HEK293T (cell line): Measurements from ENCODE around the gene TTC23L.

Experiments
- CTCF ChIA-PET: fragments of 350-600 bp; formaldehyde crosslinking; extraction: SDS; loops from one replicate; lab custom pipeline; 2021; ENCODE audit warnings: antibody characterized with exemption, inconsistent platforms; lab: Yijun Ruan, JAX
- POLR2A ChIA-PET: fragments of 350-600 bp; formaldehyde crosslinking; extraction: SDS; loops from one replicate; lab custom pipeline; 2020; ENCODE audit warnings: antibody characterized with exemption, inconsistent platforms; lab: Yijun Ruan, JAX
- DNase-seq: peaks from one replicate; pipeline ENCODE4 v3.0.0; 2012; ENCODE audit warnings: mixed read lengths; ENCODE audit errors: extremely low spot score
- ARNT ChIP-seq: fragments of 450-650 bp; IDR thresholded peaks from 2 replicates; pipeline ENCODE4 v1.6.1; 2017; ENCODE audit warnings: mild to moderate bottlenecking
- BHLHE40 ChIP-seq: fragments of 450-650 bp; IDR thresholded peaks from 2 replicates; pipeline ENCODE4 v1.6.1; 2016; ENCODE audit warnings: mild to moderate bottlenecking, moderate library complexity, borderline replicate concordance
- CTBP1 ChIP-seq: fragments of 450-650 bp; IDR thresholded peaks from 2 replicates; pipeline ENCODE4 v1.6.1; 2016; ENCODE audit warnings: borderline replicate concordance
- ELF4 ChIP-seq: fragments of 450-650 bp; IDR thresholded peaks from 2 replicates; pipeline ENCODE4 v1.6.1; 2017; ENCODE audit warnings: antibody characterized with exemption
- FOXA1 ChIP-seq: fragments of 450-650 bp; IDR thresholded peaks from 2 replicates; pipeline ENCODE4 v1.6.1; 2016; ENCODE audit warnings: mild to moderate bottlenecking
- FOXK2 ChIP-seq: fragments of 450-650 bp; IDR thresholded peaks from 2 replicates; pipeline ENCODE4 v1.6.1; 2016; ENCODE audit warnings: mild to moderate bottlenecking
- FOXM1 ChIP-seq: fragments of 450-650 bp; IDR thresholded peaks from 2 replicates; pipeline ENCODE4 v1.6.1; 2017; ENCODE audit warnings: mild to moderate bottlenecking, borderline replicate concordance
- HDGF ChIP-seq: fragments of 450-650 bp; IDR thresholded peaks from 2 replicates; pipeline ENCODE4 v1.6.1; 2017; ENCODE audit warnings: antibody characterized with exemption, borderline replicate concordance
- L3MBTL2 ChIP-seq: fragments of 450-650 bp; conservative IDR thresholded peaks from 2 replicates; pipeline ENCODE4 v1.6.1; 2016; ENCODE audit warnings: mild to moderate bottlenecking
- LEF1 ChIP-seq: fragments of 450-650 bp; IDR thresholded peaks from 2 replicates; pipeline ENCODE4 v1.6.1; 2017; ENCODE audit warnings: mild to moderate bottlenecking, borderline replicate concordance
- NFRKB ChIP-seq: fragments of 450-650 bp; IDR thresholded peaks from 2 replicates; pipeline ENCODE4 v1.6.1; 2016; ENCODE audit warnings: mild to moderate bottlenecking, moderate library complexity
- PKNOX1 ChIP-seq: fragments of 450-650 bp; IDR thresholded peaks from 2 replicates; pipeline ENCODE4 v1.6.1; 2016
- SP1 ChIP-seq: fragments of 450-650 bp; IDR thresholded peaks from 2 replicates; pipeline ENCODE4 v1.6.1; 2017
- SUZ12 ChIP-seq: fragments of 450-650 bp; IDR thresholded peaks from 2 replicates; pipeline ENCODE4 v1.6.1; 2016; ENCODE audit warnings: mild to moderate bottlenecking
- TARDBP ChIP-seq: fragments of 450-650 bp; IDR thresholded peaks from 2 replicates; pipeline ENCODE4 v1.6.1; 2016
- ZNF384 ChIP-seq: fragments of 450-650 bp; IDR thresholded peaks from 2 replicates; pipeline ENCODE4 v1.6.1; 2016

Gene TTC23L

GRCh38 chr5:34868791-34869190, 29.8 kb downstream of the TTC23L start:
- TF ChIP-seq PKNOX1 (no peak), CTBP1 (no peak), FOXM1 (no peak), ELF4 (no peak), HDGF (no peak), ARNT (no peak), BHLHE40 (no peak), LEF1 (no peak), TARDBP (no peak), L3MBTL2 (no peak), FOXA1 (no peak), FOXK2 (no peak), NFRKB (no peak), SUZ12 (no peak), SP1 (no peak), ZNF384 (no peak)
- no peak for DNase-seq
- POLR2A ChIA-PET = no interaction called here
- CTCF ChIA-PET = no interaction called here

GRCh38 chr5:34869256-34869655, 30.3 kb downstream of the TTC23L start:
- CTCF ChIA-PET = no interaction called here
- POLR2A ChIA-PET = no interaction called here
- TF ChIP-seq SP1 (no peak), FOXM1 (no peak), LEF1 (no peak), FOXK2 (no peak), FOXA1 (no peak)
- no peak for DNase-seq

- POLR2A ChIA-PET = no interaction called here
- CTCF ChIA-PET = no interaction called here
- TF ChIP-seq FOXK2 = no peak
- no peak for TF ChIP-seq ARNT
- no peak for TF ChIP-seq FOXA1
- no peak for TF ChIP-seq TARDBP
- TF ChIP-seq NFRKB = no peak
- no peak for TF ChIP-seq SP1
- no peak for TF ChIP-seq PKNOX1
- no peak for TF ChIP-seq LEF1
- no peak for DNase-seq
These were observed 31.4 kb downstream of the TTC23L start for GRCh38 chr5:34870382-34870781.

- no peak for DNase-seq
- TF ChIP-seq CTBP1 = no peak
- TF ChIP-seq FOXM1 = no peak
- no peak for TF ChIP-seq ARNT
- no peak for TF ChIP-seq ELF4
- TF ChIP-seq ZNF384 = no peak
- TF ChIP-seq L3MBTL2 = no peak
- TF ChIP-seq HDGF = no peak
- ChIA-PET CTCF (no interaction called here), POLR2A (no interaction called here)
These were observed 37.3 kb downstream of the TTC23L start for GRCh38 chr5:34876275-34876674.

- TF ChIP-seq BHLHE40 = no peak
- no peak for TF ChIP-seq LEF1
- TF ChIP-seq SUZ12 = no peak
- no peak for TF ChIP-seq SP1
- no peak for TF ChIP-seq ELF4
- no peak for TF ChIP-seq HDGF
- ChIA-PET POLR2A (no interaction called here), CTCF (no interaction called here)
- DNase-seq = no peak
These were observed 42.3 kb downstream of the TTC23L start for GRCh38 chr5:34881246-34881645.

GRCh38 chr5:34886392-34887119, 47.6 kb downstream of the TTC23L start:
- DNase-seq = no peak
- TF ChIP-seq HDGF = no peak
- TF ChIP-seq ZNF384 = no peak
- no peak for TF ChIP-seq L3MBTL2
- TF ChIP-seq CTBP1 = no peak
- TF ChIP-seq SUZ12 = no peak
- no peak for TF ChIP-seq BHLHE40
- TF ChIP-seq NFRKB = no peak
- TF ChIP-seq SP1 = no peak
- TF ChIP-seq PKNOX1 = no peak
- no peak for TF ChIP-seq TARDBP
- no peak for TF ChIP-seq ARNT
- no peak for TF ChIP-seq FOXM1
- TF ChIP-seq LEF1 = no peak
- no peak for TF ChIP-seq ELF4
- TF ChIP-seq FOXK2 = no peak
- no peak for TF ChIP-seq FOXA1
- ChIA-PET CTCF (no interaction called here), POLR2A (no interaction called here)
